GM18498 (cell line): ENCODE data around the gene GRIN2C.

Experiments used
- ATAC-seq: cut with Tn5 transposase; IDR thresholded peaks from one replicate; pipeline ENCODE4 v1.9.1; 2021; ENCODE audit warnings: mild to moderate bottlenecking, moderate library complexity; ENCODE audit not compliant: unreplicated experiment

GRIN2C gene

DNA sequence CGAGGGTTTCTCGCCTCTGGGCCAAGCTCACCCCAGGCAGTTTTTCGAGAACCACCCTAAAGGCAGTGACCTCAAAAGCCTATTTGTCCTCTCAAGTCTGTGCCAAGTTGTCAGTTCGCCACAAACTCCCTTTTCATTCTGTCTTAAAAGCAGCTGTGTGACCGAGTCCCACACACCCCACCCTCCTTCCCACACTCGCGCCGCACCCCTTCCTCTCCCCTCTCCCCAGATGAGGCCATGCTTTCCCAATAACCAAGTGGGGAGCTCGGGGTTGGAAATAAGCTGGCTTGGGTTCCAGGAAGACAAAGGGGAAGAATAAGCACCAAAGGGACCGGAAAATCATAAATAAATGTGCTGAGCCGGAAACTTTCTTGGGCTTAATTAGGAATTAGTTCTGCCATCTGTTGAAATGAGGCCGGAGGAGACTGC is 36.7 kb downstream of the GRIN2C start:
- ATAC-seq: no peak

GRCh38 chr17:74822335-74822938 is 37.2 kb downstream of the GRIN2C start:
- ATAC-seq: no peak

DNA sequence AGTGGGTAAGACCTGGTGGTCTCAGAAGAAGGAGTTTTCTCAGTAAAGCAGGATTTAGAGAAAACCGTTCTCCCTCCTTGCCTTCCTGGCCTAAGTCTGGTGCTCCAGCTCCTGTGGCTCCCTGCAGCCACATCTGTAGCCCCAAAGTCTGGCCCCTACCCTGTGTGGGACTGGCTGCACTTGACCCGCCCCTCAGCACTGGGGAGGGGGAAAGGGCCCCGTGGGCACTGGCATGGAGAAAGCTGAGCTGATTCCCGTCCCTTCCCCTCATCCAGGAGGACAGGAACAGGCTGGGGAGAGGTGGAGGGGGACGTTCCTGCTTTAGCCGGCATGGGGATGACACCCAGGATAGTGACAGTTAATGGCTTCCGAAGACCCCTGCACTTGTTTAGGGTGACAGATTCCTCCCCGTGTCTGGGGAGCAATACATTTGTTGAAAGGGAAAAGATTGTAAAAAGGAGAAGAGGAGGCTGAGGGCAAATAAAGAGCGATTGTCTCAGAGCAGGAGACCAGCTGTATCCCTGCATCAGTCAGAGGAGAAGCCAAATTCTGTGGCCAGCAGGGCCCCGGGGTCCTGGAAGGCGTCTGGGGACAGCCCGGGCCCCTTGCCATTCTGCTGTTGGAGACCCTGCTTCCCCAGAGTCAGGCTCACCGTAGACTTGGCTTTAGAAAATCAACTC is 37.9 kb downstream of the GRIN2C start:
- no peak for ATAC-seq

DNA sequence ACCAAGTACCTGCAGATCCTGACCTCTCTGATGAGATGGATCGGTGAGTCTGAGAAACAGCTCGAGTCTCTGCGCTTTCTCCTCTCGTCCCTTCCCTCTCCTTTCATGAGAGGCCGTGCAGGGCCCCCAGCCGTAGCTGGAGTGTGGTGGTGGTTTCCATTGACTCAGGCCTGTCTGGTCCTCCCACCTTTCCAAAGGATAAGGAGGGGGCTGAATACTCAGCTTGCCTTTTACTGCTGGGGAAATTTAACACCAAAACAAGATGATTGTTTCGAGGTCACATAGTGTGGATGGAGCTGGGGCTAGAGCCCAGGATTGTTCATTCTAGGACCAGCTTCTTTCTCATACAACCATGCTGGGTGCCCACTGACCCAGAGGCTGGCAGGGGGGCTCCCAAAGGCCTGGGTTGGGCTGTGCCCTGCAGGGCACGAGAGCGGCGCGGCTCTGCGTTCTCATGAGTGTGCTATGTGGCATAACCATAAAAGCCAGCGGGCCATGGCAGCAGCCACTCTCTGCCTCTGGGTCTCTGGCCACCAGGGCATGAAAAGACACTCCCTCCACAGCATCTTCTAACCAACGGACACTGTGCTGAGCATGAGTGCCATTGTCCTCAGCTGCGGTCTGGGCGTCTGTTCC is 39.8 kb downstream of the GRIN2C start:
- no peak for ATAC-seq

DNA sequence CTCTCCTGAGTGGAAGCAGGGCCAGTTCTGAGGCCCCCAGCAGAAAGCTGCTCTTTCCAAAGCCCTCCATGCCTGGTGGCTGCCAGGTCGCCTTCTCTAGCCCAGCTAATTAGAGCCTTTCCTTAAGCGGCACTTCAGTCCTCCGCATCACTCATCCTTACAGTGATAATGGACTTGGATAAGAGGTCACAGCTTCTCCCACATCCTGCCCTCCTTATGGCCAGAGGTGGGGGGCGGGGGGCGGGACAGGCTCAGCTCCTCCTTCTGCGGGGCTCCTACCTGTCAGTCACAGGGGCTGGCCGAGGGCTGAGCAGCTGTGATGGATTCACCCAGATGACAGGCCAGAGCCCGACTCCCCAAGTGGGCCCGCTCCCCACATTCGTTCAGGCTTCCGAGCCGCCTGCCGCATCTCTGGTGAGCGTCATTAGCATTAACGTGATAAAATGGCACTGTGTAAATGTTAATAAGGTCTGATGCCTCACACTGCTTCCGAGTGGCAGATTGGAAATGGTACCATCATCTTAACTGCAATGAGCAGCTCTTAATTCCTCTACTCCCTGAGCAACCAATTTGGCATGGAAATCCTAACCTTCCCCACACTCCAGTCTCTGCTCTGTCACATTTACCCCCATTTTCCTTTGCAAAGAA is 41.3 kb downstream of the GRIN2C start:
- no peak for ATAC-seq

GRCh38 chr17:74816905-74817620 is 42.6 kb downstream of the GRIN2C start:
- no peak for ATAC-seq

DNA sequence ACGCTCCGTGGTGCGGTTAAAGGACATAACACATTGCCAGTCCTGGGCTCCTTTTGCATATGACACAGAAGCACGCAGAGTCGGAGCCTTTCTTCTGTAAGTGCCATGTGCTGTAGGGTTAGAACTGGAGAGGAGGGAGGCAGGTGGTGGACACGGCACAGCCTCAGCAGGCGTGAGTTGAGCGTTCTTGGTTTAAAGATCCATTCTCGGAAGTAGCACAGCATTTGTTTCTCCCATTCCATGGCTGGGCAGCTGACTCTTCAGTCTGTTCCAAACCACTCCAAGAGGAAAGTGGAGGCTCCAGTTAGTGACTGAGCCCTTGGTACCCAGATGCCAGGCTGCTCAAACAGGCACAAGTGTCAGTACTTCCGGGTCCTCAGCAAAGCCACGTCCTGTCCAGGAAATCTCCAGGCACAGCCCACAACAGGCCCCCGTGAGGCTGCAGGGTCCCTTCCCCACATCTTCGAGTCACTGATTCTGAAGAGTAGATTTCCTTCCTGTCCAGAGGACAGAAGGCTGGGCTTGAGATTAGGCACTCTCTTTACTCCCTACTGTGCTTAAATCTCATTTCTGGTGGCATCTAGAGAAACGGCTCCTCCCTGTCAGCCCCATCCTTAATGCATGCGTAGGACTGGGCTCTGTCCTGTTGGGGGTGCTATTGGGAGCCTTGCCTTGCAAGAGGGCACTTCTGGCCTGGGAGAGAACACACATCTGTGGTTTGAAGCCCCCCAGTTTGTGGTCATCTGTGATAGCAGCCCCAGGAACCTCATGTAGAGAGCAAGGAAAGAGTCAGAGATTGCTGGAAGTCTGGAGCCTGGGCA is 43.9 kb downstream of the GRIN2C start:
- no peak for ATAC-seq

GRCh38 chr17:74815067-74815466 is 44.6 kb downstream of the GRIN2C start:
- no peak for ATAC-seq

DNA sequence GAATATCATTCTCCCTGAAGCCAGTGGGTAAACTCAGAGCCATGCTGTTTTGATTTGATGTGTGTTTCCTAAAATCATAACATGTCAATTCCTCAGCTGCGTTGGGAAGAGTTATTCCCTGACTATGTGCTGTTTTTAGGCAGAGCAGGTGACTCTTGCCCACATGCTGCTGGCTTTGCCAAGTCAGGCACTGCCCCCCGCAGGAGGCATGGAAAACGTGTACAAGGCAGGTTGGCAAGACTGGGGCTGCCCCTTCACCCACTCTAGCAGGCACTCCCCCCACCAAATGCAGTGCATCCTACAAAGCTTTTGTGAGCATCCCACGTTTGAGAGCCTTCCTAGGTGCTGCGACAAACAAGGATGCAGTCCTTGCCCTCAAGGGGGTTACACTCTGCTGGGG is 45.2 kb downstream of the GRIN2C start:
- no peak for ATAC-seq

DNA sequence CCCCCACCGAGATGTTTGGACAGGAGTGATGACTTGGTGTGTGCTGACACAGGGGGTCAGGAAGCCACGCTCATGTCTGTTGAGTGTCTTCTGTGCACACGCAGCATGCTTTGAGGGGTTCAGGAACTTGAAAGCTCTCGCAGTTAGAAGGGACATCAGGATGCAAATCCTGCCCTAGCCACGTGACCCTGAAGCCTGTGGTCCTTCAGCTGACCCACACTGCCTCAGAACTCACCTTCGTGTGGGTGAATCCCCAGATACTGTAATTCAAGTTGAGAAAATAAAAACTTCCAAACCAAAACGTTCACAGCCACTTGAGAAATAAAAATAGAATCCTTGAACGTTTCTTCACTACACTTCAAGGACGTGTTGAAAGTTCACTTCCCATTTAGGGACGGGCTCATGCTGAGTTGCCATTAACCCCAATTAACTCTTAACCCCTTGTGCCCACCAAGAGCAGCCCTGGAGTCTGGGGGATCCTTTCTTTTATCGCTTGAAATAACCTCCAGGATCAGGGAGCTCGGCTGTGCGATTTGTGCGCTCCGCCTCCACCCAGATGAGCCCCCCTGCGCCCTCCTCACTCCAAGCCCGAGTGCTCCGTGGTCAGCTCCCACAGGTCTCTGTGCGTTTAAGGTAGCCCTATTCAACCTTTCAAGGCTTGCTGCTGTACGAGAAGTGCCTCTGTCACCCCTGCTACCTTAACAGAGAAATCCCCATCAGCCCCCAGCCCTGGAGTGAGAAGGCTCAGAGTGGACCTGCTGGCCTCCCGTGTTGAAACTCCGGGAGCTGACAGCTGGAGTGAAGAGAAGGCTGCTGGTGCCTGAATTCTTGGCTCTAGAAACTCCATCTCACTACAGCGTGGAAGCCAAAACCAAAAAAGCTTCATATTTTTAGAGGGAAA is 47.3 kb downstream of the GRIN2C start:
- ATAC-seq: no peak

GRCh38 chr17:74810699-74811485 is 48.8 kb downstream of the GRIN2C start:
- no peak for ATAC-seq

- ATAC-seq: no peak
These were observed 50.8 kb downstream of the GRIN2C start for GRCh38 chr17:74808714-74809430.

GRCh38 chr17:74807925-74808324 is 51.8 kb downstream of the GRIN2C start:
- no peak for ATAC-seq

- no peak for ATAC-seq
These were observed 52.2 kb downstream of the GRIN2C start for GRCh38 chr17:74807441-74807840.

DNA sequence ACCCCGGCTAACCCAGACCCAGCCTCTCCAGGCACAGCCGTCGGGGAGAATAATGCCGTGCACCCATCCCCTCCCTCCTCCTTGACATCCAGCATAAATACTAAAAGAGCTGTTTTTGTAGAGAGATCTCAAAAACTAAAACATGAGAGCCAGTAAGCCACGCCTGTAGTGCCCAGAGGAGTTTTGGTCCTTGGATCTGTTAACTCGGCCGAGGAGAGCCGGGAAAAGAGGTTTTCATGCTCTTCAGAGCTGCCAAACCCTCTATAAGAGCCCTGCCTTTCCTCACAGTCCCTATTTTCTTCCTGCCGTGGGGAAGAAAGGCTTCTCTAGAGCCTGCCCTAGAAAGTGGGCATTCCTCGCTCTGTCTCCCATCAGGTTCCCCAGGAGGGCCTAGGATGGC is 53.4 kb downstream of the GRIN2C start:
- no peak for ATAC-seq

DNA sequence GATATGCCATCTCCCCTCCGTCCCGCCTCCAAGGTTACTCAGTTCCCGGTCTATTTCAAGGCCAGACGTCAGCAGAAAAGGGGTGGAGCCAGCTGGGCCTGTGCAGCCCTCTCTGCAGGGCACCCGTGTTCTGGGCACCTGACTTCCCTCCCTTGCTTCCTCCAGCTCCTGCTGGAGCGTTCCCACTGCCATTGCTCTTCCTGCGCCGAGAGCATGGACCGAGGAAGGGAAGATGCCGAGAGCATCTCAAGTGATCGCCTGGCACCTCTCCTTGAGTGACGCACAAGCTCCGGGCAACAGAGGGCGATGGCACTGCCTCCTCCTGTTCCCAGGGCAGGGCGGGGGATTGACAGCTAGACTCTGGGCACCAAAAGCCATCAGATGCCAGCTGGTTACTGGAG is 54.1 kb downstream of the GRIN2C start:
- no peak for ATAC-seq

GRCh38 chr17:74804683-74805082 is 55.0 kb downstream of the GRIN2C start:
- no peak for ATAC-seq

DNA sequence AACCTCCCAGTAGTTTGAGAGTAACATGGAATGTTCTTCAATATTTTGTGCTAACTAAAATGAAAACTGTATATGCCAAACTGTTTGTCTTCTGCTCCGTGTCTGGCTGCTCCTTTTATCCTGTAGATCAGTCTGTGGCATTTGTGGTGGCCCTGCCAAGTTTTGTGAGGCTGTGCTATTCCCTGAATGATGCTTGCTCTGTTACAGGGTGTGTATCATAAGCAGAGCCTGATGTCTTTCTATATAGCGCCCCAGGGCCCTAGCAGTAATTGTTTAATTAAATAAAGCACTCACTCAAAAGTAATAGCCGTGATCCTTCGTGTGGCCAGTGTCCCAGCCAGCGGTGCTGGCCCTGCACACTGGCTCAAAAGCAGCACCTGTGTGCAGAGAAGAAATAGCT is 55.7 kb downstream of the GRIN2C start:
- ATAC-seq: no peak
